K562 (cell line): Measurements from ENCODE around the gene PBRM1.

Experiments
- ARID1B ChIP-seq: fragments of 450-650 bp; IDR thresholded peaks from 2 replicates; pipeline ENCODE4 v1.6.1; 2016; ENCODE audit warnings: antibody characterized with exemption, mild to moderate bottlenecking, inconsistent platforms
- BCL6 ChIP-seq: fragments of 250-450 bp; sonication (Bioruptor Pico); IDR thresholded peaks from 2 replicates; pipeline ENCODE4 v1.4.0; 2020
- JUN ChIP-seq, 2 experiments: sonication (generic) in 1 of 2; formaldehyde crosslinking in 1 of 2; IDR thresholded peaks; 2 replicates each; pipeline versions ENCODE4 v1.6.1 to v1.8.0; 2012 to 2022; ENCODE audit warnings: borderline replicate concordance in 2 of 2, mild to moderate bottlenecking in 2 of 2, improper control_type of control experiment in 1 of 2, low read depth in 1 of 2, low read length in 1 of 2, missing genetic modification reagents in 1 of 2
- KDM4B ChIP-seq, 2 experiments: fragments of 450-650 bp in 1 of 2; sonication (generic) in 1 of 2; IDR thresholded peaks; 2 replicates each; pipeline ENCODE4 v1.6.1; 2016 to 2017; ENCODE audit warnings: borderline replicate concordance in 2 of 2, antibody characterized with exemption in 1 of 2, low read depth in 1 of 2, mild to moderate bottlenecking in 1 of 2
- L3MBTL2 ChIP-seq: fragments of 450-650 bp; IDR thresholded peaks from 2 replicates; pipeline ENCODE4 v1.6.1; 2016; ENCODE audit warnings: mild to moderate bottlenecking, moderate library complexity
- MYC ChIP-seq, 2 experiments: fragments of 250-450 bp in 1 of 2; sonication (Bioruptor Pico) in 1 of 2; IDR thresholded peaks; 2 replicates each; pipeline versions ENCODE4 v1.5.1 to v1.6.1; 2012 to 2021; ENCODE audit warnings: low read depth in 2 of 2, borderline replicate concordance in 1 of 2, improper control_type of control experiment in 1 of 2, low read length in 1 of 2, mild to moderate bottlenecking in 1 of 2, moderate library complexity in 1 of 2
- POLR2AphosphoS2 ChIP-seq: IDR thresholded peaks from 2 replicates; pipeline ENCODE4 v1.6.1; 2012; ENCODE audit warnings: low read length, improper control_type of control experiment
- RHOXF2B ChIP-seq: fragments of 250-450 bp; sonication (Bioruptor Pico); conservative IDR thresholded peaks from 2 replicates; pipeline ENCODE4 v1.5.1; 2021
- SIN3B ChIP-seq: fragments of 450-650 bp; IDR thresholded peaks from 2 replicates; pipeline ENCODE4 v1.6.1; 2017; ENCODE audit warnings: low read depth, mild to moderate bottlenecking, moderate library complexity
- TCF3 ChIP-seq: sonication (generic); formaldehyde crosslinking; IDR thresholded peaks from 2 replicates; pipeline ENCODE4 v1.4.0; 2020; ENCODE audit warnings: mild to moderate bottlenecking, missing genetic modification reagents
- ZHX1 ChIP-seq: fragments of 150-350 bp; conservative IDR thresholded peaks from 2 replicates; pipeline ENCODE4 v1.6.1; 2014; ENCODE audit warnings: low read length
- ZNF436 ChIP-seq: fragments of 250-450, 450-650 bp; sonication (Bioruptor Pico); formaldehyde crosslinking; IDR thresholded peaks from 2 replicates; pipeline ENCODE4 v1.7.0; 2020; ENCODE audit warnings: mild to moderate bottlenecking
- TF ChIP-seq, protein P1 (sequence below): sonication (generic); formaldehyde crosslinking; IDR thresholded peaks from 2 replicates; pipeline ENCODE4 v1.8.1; 2022; ENCODE audit warnings: missing genetic modification reagents

DNA sequence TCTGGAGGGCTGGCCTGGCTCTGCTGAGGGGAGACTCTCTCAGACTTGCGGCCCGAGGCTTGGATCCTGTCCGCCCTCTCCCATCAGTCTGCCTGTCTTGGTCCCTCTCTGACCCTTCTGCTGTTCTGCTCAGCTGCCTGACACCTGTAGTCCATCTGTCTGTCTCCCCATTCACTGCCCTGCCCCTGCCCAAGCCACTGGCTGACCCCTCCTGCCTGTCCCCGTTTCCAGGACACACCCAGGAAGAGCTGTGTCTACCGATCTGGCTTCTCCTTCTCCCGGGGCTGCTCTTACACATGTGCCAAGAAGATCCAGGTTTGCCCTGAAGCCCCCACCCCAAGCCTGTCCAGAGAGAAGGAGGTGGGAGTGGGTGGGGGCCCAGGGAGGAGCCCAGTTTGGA lies 170.5 kb downstream of the PBRM1 start:
- TF ChIP-seq RHOXF2B (no peak), MYC (IDR thresholded peaks at IDR 0.05; ENCODE audit: low read depth, low read length) (no peak), MYC (CRISPR knock-in tag; IDR thresholded peaks at IDR 0.05; ENCODE audit: borderline replicate concordance, low read depth) (no peak), KDM4B (IDR thresholded peaks at IDR 0.05; ENCODE audit: borderline replicate concordance in 2 of 2, low read depth in 1 of 2) (no peak), ZHX1 (no peak), BCL6 (no peak), ZNF436 (CRISPR knock-in tag) (no peak), JUN (IDR thresholded peaks at IDR 0.05; ENCODE audit: borderline replicate concordance, low read depth, low read length) (no peak), JUN (CRISPR knock-in tag; IDR thresholded peaks at IDR 0.05; ENCODE audit: borderline replicate concordance) (no peak), L3MBTL2 (no peak), TCF3 (no peak), POLR2AphosphoS2 (no peak), SIN3B (no peak), ARID1B (no peak)
- TF ChIP-seq, protein P1, sequence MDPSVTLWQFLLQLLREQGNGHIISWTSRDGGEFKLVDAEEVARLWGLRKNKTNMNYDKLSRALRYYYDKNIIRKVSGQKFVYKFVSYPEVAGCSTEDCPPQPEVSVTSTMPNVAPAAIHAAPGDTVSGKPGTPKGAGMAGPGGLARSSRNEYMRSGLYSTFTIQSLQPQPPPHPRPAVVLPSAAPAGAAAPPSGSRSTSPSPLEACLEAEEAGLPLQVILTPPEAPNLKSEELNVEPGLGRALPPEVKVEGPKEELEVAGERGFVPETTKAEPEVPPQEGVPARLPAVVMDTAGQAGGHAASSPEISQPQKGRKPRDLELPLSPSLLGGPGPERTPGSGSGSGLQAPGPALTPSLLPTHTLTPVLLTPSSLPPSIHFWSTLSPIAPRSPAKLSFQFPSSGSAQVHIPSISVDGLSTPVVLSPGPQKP (CRISPR knock-in tag), result no peak
